HepG2 (cell line): ENCODE results near the gene UBE2QL1. TPM values are rescaled to one million over a fixed set of nuclear protein-coding genes. Genes with fewer than 3 reads are reported as not detected.

Experiments
- ATAC-seq: fragments of 200-7000 bp; cut with Tn5 transposase; 3 replicates; pipeline ENCODE4 v1.9.1; 2020; ENCODE audit warnings: mild to moderate bottlenecking, moderate library complexity
- BruUV-seq: library from RNA; stranded (reverse); fragments of 400-500 nt; replicated peaks from 2 replicates; lab custom pipeline; 2021; lab: Mats Ljungman, UMichigan
- CTCF ChIA-PET: fragments of 300-600 bp; formaldehyde crosslinking; extraction: SDS; loops from one replicate; lab custom pipeline; 2021; ENCODE audit warnings: low total read pairs, inconsistent platforms, low intra/inter-chr PET ratio; lab: Yijun Ruan, JAX
- POLR2A ChIA-PET: fragments of 350-600 bp; sonication (Branson Sonifier 250); formaldehyde crosslinking; loops from one replicate; lab custom pipeline; 2020; ENCODE audit warnings: antibody characterized with exemption, inconsistent platforms; lab: Yijun Ruan, JAX
- DNase-seq: peaks from one replicate; pipeline ENCODE4 v3.0.0-alpha.2; 2015; ENCODE audit warnings: low spot score
- FAIRE-seq: peaks from 3 replicates; lab custom pipeline; 2011; peaks lifted over from hg19 to GRCh38; lab: Jason Lieb, UNC
- H2AFZ ChIP-seq: one replicate; pipeline ENCODE4 v1.6.1; 2011; ENCODE audit warnings: low read length, inconsistent platforms
- H3K27ac ChIP-seq: fragments of 300-600 bp; 3 replicates; pipeline ENCODE4 v1.8.0; 2011; ENCODE audit warnings: mixed run types, mild to moderate bottlenecking, mixed read lengths, low read length, inconsistent platforms; ENCODE audit not compliant: insufficient read depth; ENCODE audit errors: extremely low read length
- H3K27me3 ChIP-seq, 2 experiments: fragments of 200-600 bp in 1 of 2; 2 replicates in 1 of 2; 3 replicates in 1 of 2; pipeline versions ENCODE4 v1.6.0 to v1.8.0; 2011; ENCODE audit warnings: low read length in 2 of 2, mild to moderate bottlenecking in 2 of 2, moderate library complexity in 2 of 2, inconsistent platforms in 1 of 2; ENCODE audit not compliant: insufficient read depth in 2 of 2, control insufficient read depth in 1 of 2
- H3K36me3 ChIP-seq, 2 experiments: fragments of 200-600 bp in 1 of 2; replicated peaks in 1 of 2; 2 replicates in 1 of 2; 3 replicates in 1 of 2; pipeline versions ENCODE4 v1.5.1 to v1.8.0; 2011; ENCODE audit warnings: low read length in 2 of 2, inconsistent platforms in 1 of 2; ENCODE audit not compliant: insufficient read depth in 2 of 2, control insufficient read depth in 1 of 2
- H3K4me1 ChIP-seq: 2 replicates; pipeline ENCODE4 v1.5.1; 2012; ENCODE audit warnings: low read length, inconsistent platforms; ENCODE audit not compliant: insufficient read depth
- H3K4me2 ChIP-seq: 2 replicates; pipeline ENCODE4 v1.6.0; 2011; ENCODE audit warnings: low read depth, low read length, inconsistent platforms
- H3K4me3 ChIP-seq, 3 experiments: fragments of 200-600 bp in 1 of 3; sonication (generic), shearing (Covaris generic) in 1 of 3; replicated peaks in 1 of 3; 2 replicates each; pipeline ENCODE4 v1.5.1; 2011 to 2016; ENCODE audit warnings: low read length in 3 of 3, inconsistent platforms in 2 of 3, low read depth in 2 of 3, mild to moderate bottlenecking in 2 of 3, control low read depth in 1 of 3, mixed read lengths in 1 of 3; ENCODE audit not compliant: insufficient read depth in 1 of 3
- H3K79me2 ChIP-seq: one replicate; pipeline ENCODE4 v1.6.1; 2011; ENCODE audit warnings: low read length, inconsistent platforms; ENCODE audit not compliant: insufficient read depth
- H3K9ac ChIP-seq: 2 replicates; pipeline ENCODE4 v1.6.0; 2011; ENCODE audit warnings: mild to moderate bottlenecking, low read depth, low read length, inconsistent platforms; ENCODE audit not compliant: insufficient read depth
- H3K9me3 ChIP-seq: 2 replicates; pipeline ENCODE4 v1.5.1; 2012; ENCODE audit warnings: mild to moderate bottlenecking, low read length
- H4K20me1 ChIP-seq: 2 replicates; pipeline ENCODE4 v1.6.0; 2011; ENCODE audit warnings: inconsistent platforms, mild to moderate bottlenecking, low read length, moderate library complexity; ENCODE audit not compliant: insufficient read depth
- DR1 ChIP-seq: sonication (generic); formaldehyde crosslinking; IDR thresholded peaks from 2 replicates; pipeline ENCODE4 v1.8.0; 2021; ENCODE audit warnings: mild to moderate bottlenecking, missing genetic modification reagents, inconsistent platforms
- FOXP1 ChIP-seq, 2 experiments: fragments of 450-650 bp in 1 of 2; IDR thresholded peaks; 2 replicates each; pipeline ENCODE4 v1.6.1; 2017 to 2018; ENCODE audit warnings: antibody characterized with exemption in 1 of 2
- SP1 ChIP-seq, 2 experiments: fragments of 450-650 bp in 1 of 2; sonication (generic) in 1 of 2; formaldehyde crosslinking in 1 of 2; IDR thresholded peaks; 2 replicates each; pipeline versions ENCODE4 v1.4.0 to v1.6.1; 2016 to 2020; ENCODE audit warnings: missing genetic modification reagents in 1 of 2
- WGBS: methylation state at CpG from one replicate; pipeline ENCODE4 v1.1.6; 2017; ENCODE audit warnings: low lambda C conversion rate; 5-methylcytosine and 5-hydroxymethylcytosine counted together
- in situ Hi-C: cut with HindIII; loops from 2 replicates; pipeline ENCODE4 v1.10.0; 2017; ENCODE audit warnings: low pct_unique_long_range_greater_than_20kb; ENCODE audit not compliant: extremely low pct_ligation_motif_present
- intact Hi-C: fragments of 100-400 bp; cut with micrococcal nuclease; formaldehyde crosslinking; loops from one replicate; pipeline ENCODE4 v1.10.0; 2022; ENCODE audit not compliant: unreplicated experiment
- polyA plus RNA-seq, 8 experiments: library from polyadenylated mRNA; depleted of rRNA in 3 of 8; stranded (reverse) in 7 of 8; unstranded in 1 of 8; fragments of >200 nt; fragmentation: Illumina TruSeq in 4 of 8; extraction: Trizol in 4 of 8; gene quantifications; 2 replicates each; pipeline versions ENCODE4 v1.2.1 to v1.2.3, GENCODE V29; 2011 to 2016; ENCODE audit warnings: low read depth in 4 of 8, missing spikeins in 1 of 8, mixed read lengths in 1 of 8; ENCODE audit not compliant: insufficient read depth in 1 of 8
- total RNA-seq, 5 experiments: library from RNA; depleted of rRNA; stranded (reverse); fragments of >200 nt; fragmentation: Illumina TruSeq; extraction: Trizol; gene quantifications; 2 replicates each; pipeline ENCODE4 v1.2.3, GENCODE V29; 2016; ENCODE audit warnings: low read depth in 1 of 5
- TF ChIP-seq, protein P1 (sequence below): sonication (generic); formaldehyde crosslinking; IDR thresholded peaks from 2 replicates; pipeline ENCODE4 v1.4.0; 2020; ENCODE audit warnings: missing genetic modification reagents
- TF ChIP-seq, protein P2 (sequence below): sonication (generic); formaldehyde crosslinking; IDR thresholded peaks from 2 replicates; pipeline ENCODE4 v1.8.0; 2022; ENCODE audit warnings: mild to moderate bottlenecking, missing genetic modification reagents, moderate library complexity
- TF ChIP-seq, protein P3 (sequence below): sonication (generic); formaldehyde crosslinking; IDR thresholded peaks from 2 replicates; pipeline ENCODE4 v1.4.0; 2020; ENCODE audit warnings: missing genetic modification reagents

The UBE2QL1 gene
- total and polyA plus RNA-seq, 2 of the 13 experiments (the other 11 are each of a cell fraction or from before 2014, with no cell fraction given): not detected

DNA sequence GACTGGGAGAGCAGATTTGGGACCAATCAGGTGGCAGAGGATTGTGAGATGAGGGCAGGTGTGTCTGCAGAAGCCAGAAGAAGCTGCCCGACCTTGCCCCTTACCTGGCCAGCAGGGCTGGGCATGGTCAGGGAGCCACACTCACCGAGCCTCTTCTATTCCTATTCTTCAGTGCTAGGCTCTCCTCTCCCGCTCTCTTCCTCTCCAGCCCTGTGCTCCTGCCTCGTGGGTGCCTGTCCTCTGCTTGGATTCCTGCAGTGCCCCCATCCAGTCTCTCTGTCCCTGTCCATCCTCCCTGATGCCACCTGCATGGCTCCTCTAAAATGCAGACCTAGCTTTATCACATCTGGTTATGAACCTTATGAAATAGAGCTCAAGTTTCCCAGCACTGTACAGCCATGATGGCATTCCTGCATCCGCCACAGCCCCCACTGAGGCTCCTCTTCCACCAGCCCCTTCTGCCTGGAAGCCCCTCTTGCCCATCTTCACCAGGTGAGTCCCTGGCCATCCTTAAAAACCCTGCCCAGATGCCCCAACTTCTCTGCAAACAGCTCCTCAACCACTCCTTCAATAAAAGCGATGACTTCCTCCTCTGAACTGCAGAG is 8.2 kb downstream of the UBE2QL1 start:
- BruUV-seq: no TSS peak
- Histone ChIP-seq H3K27me3 (peaks cover 1 to 38% of the 10 kb centered on the region in 2 experiments; a peak in 4 of 5 replicates), H3K79me2 (no peaks in the 10 kb centered on the region), H3K9ac (no peak overlapping the region), H2AFZ (no peak overlapping the region), H3K4me2 (no peak overlapping the region), H3K27ac (no peak overlapping the region), H3K4me3 (no peak overlapping the region), H3K9me3 (no peaks in the 10 kb centered on the region), H3K4me1 (no peaks in the 10 kb centered on the region), H3K36me3 (no peaks in the 10 kb centered on the region), H4K20me1 (no peaks in the 10 kb centered on the region)
- DNase-seq: no peak
- 15% methylated on average over 6 of the region's 6 CpGs for WGBS
- ChIA-PET POLR2A (no interaction called here), CTCF (no interaction called here)
- ATAC-seq: no peak
- no peak for FAIRE-seq
- in situ Hi-C loops: no loop called here
- TF ChIP-seq DR1 (CRISPR knock-in tag) (no peak), FOXP1 (IDR thresholded peaks at IDR 0.05) (no peak), FOXP1 (CRISPR knock-in tag; IDR thresholded peaks at IDR 0.05) (no peak), SP1 (IDR thresholded peaks at IDR 0.05) (no peak), SP1 (CRISPR knock-in tag; IDR thresholded peaks at IDR 0.05) (no peak)
- TF ChIP-seq, protein P1, sequence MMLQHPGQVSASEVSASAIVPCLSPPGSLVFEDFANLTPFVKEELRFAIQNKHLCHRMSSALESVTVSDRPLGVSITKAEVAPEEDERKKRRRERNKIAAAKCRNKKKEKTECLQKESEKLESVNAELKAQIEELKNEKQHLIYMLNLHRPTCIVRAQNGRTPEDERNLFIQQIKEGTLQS (CRISPR knock-in tag): no peak
- TF ChIP-seq, protein P2, sequence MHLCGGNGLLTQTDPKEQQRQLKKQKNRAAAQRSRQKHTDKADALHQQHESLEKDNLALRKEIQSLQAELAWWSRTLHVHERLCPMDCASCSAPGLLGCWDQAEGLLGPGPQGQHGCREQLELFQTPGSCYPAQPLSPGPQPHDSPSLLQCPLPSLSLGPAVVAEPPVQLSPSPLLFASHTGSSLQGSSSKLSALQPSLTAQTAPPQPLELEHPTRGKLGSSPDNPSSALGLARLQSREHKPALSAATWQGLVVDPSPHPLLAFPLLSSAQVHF: no peak
- TF ChIP-seq, protein P3, sequence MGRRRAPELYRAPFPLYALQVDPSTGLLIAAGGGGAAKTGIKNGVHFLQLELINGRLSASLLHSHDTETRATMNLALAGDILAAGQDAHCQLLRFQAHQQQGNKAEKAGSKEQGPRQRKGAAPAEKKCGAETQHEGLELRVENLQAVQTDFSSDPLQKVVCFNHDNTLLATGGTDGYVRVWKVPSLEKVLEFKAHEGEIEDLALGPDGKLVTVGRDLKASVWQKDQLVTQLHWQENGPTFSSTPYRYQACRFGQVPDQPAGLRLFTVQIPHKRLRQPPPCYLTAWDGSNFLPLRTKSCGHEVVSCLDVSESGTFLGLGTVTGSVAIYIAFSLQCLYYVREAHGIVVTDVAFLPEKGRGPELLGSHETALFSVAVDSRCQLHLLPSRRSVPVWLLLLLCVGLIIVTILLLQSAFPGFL (CRISPR knock-in tag): no peak
- intact Hi-C loops: no loop called here
